Measurements from ENCODE around the gene GUCD1. TPM values are rescaled to one million over a fixed set of nuclear protein-coding genes. Genes with fewer than 3 reads are reported as not detected.

Gene GUCD1
- total RNA-seq, 4 donors from 2014 or later = 215 to 315 (median 238) TPM

- no peak within 1 kb of the TSS for H3K27ac ChIP-seq
Observed at GRCh38 chr22:24494528-24495364, 60.2 kb downstream of the GUCD1 start, which contains the start of gene UPB1. Gene UPB1 (plus strand): TSS chr22:24495332. CDS start chr22:24495404, 72 bp downstream.

GRCh38 chr22:24494167-24494527 lies 60.8 kb downstream of the GUCD1 start:
- no peak overlapping the region for H3K27ac ChIP-seq
- in situ Hi-C loops (cut with MboI; ENCODE audit: low sequenced_read_pairs in 4 of 4) = loop anchor here in 1 of 4 donors (10.0 kb wide), 1 partner anchor 79 kb away; no protein-coding TSS in a partner anchor
- no peak for ATAC-seq

More at GRCh38 chr22:24494528-24495364, 60.2 kb downstream of the GUCD1 start, which contains the start of gene UPB1:
- in situ Hi-C loops (cut with MboI; ENCODE audit: low sequenced_read_pairs in 4 of 4) (loop anchor here in 1 of 4 donors (10.0 kb wide), 1 partner anchor 80 kb away; no protein-coding TSS in a partner anchor), intact Hi-C loops (cut with DNase I; ENCODE audit: low total_unique reads) (no loop called here)
- Histone ChIP-seq H3K27me3 (peaks cover 12 to 25% (median 21%) of the 10 kb centered on the region in 3 donors), H3K4me1 (peaks cover 0 to 6% of the 10 kb centered on the region in 2 donors), H3K4me3 (peak within 1 kb of the TSS; percentile 12 to 47 (median 34)), H3K9me3 (no peaks in the 10 kb centered on the region), H3K36me3 (no peaks in the 10 kb centered on the region)
- TF ChIP-seq POLR2A (IDR thresholded peaks at IDR 0.05) (no peak), CTCF (IDR thresholded peaks at IDR 0.05 in 4 of 5, conservative IDR thresholded peaks at IDR 0.05 in 1 of 5) (no peak)
- ATAC-seq (no peak), DNase-seq (no peak)

GRCh38 chr22:24492391-24492790 lies 62.5 kb downstream of the GUCD1 start:
- peaks cover 0 to 6% of the 10 kb centered on the region in 2 donors for H3K4me1 ChIP-seq
- ATAC-seq (no peak), DNase-seq (no peak)
- no peak overlapping the region for H3K27ac ChIP-seq
- TF ChIP-seq CTCF (IDR thresholded peaks at IDR 0.05 in 4 of 5, conservative IDR thresholded peaks at IDR 0.05 in 1 of 5) (no peak), POLR2A (IDR thresholded peaks at IDR 0.05) (no peak)
- H3K4me3 ChIP-seq = no peak overlapping the region
- in situ Hi-C loops (cut with MboI; ENCODE audit: low sequenced_read_pairs in 4 of 4) = loop anchor here in 1 of 4 donors (10.0 kb wide), 1 partner anchor 78 kb away; no protein-coding TSS in a partner anchor
- H3K27me3 ChIP-seq = peaks cover 12 to 25% (median 21%) of the 10 kb centered on the region in 3 donors
- H3K36me3 ChIP-seq = no peaks in the 10 kb centered on the region
- intact Hi-C loops (cut with DNase I; ENCODE audit: low total_unique reads) = no loop called here
- no peaks in the 10 kb centered on the region for H3K9me3 ChIP-seq

More at GRCh38 chr22:24494167-24494527, 60.8 kb downstream of the GUCD1 start:
- no peaks in the 10 kb centered on the region for H3K36me3 ChIP-seq
- no peaks in the 10 kb centered on the region for H3K9me3 ChIP-seq
- no peak for DNase-seq
- peaks cover 0 to 6% of the 10 kb centered on the region in 2 donors for H3K4me1 ChIP-seq
- peaks cover 12 to 25% (median 21%) of the 10 kb centered on the region in 3 donors for H3K27me3 ChIP-seq
- H3K4me3 ChIP-seq = peak overlapping the region; percentile 12 to 47 (median 34)
- no peak for TF ChIP-seq POLR2A (IDR thresholded peaks at IDR 0.05)
- TF ChIP-seq CTCF (IDR thresholded peaks at IDR 0.05 in 4 of 5, conservative IDR thresholded peaks at IDR 0.05 in 1 of 5) = no peak
- intact Hi-C loops (cut with DNase I; ENCODE audit: low total_unique reads) = no loop called here

Other genes starting within 250 kb of the GUCD1 start
- gene ADORA2A, start 127.5 kb downstream of the GUCD1 start, total RNA-seq = 1 to 10 TPM in 3 of 4 donors, under 1 TPM in 1; 0.39 to 3.6 (median 1.2) TPM
- under 1 TPM; 0.20 to 0.25 (median 0.22) TPM for gene UPB1, start 59.8 kb downstream of the GUCD1 start, total RNA-seq
- 100 to 1,000 TPM; 119 to 166 (median 145) TPM for gene SNRPD3, start 861 bp upstream of the GUCD1 start, total RNA-seq
- 1 to 10 TPM; 1.9 to 3.4 (median 2.8) TPM for gene LRRC75B, start 37.9 kb upstream of the GUCD1 start, total RNA-seq
- 1 to 10 TPM in 2 of 4 donors, under 1 TPM in 2; 0.29 to 1.3 (median 0.94) TPM for gene GGT1, start 48.1 kb upstream of the GUCD1 start, total RNA-seq
- gene PIWIL3, start 219.6 kb upstream of the GUCD1 start, total RNA-seq = not detected